ENCODE results near the gene WDR43. TPM values are rescaled to one million over a fixed set of nuclear protein-coding genes. Genes with fewer than 3 reads are reported as not detected.

WDR43 gene
- total RNA-seq, 4 donors from 2014 or later = 25.3 to 43.7 (median 30.4) TPM

DNA sequence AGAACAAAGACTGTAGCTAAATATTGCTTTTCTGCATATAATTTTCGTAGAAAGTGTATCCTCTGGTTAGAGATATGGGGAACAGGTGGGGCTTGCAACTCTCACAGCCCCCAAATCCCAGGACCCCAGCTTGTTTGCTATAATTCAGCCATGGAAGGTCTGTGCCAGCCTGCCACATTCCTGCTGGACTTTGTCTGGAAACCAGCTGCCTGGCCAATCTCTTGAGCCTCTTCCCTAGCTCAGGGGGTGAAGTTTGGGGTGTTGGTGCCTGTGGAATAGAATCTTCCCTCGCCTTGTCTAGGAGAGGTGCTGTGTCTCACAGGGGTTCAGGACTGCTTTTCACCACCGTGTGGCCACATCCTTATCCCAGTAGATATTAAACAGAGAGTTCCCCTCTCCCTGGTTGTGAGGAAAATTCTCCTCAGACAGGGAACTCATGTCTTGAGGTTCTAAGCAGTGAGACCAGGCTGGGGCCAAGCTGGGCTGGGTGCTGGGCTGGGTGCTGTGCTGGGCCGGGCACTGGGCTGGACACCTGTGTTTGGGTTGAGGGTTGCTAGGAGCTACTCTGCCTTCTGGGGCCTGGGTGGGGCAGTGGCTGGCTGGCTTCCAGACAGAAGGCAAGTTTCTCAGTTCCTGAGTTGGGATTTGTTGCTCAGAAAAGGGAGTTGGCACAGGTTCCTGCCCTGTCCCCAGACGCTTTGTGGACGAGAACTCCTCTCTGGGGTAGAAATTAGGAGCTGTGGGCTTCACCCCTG, 98.9 kb downstream of the WDR43 start:
- Histone ChIP-seq H3K27me3 (no peaks in the 10 kb centered on the region), H3K36me3 (no peaks in the 10 kb centered on the region), H3K4me1 (peaks cover 8 to 21% of the 10 kb centered on the region in 2 donors), H3K4me3 (replicated peaks in 1 of 3) (no peak overlapping the region), H3K27ac (no peak overlapping the region), H3K9me3 (no peaks in the 10 kb centered on the region)
- 43 to 55% methylated on average over 6 of the region's 6 CpGs for WGBS, 2 donors
- intact Hi-C loops (cut with DNase I) = no loop called here
- peak; percentile 65 to 67 for DNase-seq
- TF ChIP-seq, protein P1, sequence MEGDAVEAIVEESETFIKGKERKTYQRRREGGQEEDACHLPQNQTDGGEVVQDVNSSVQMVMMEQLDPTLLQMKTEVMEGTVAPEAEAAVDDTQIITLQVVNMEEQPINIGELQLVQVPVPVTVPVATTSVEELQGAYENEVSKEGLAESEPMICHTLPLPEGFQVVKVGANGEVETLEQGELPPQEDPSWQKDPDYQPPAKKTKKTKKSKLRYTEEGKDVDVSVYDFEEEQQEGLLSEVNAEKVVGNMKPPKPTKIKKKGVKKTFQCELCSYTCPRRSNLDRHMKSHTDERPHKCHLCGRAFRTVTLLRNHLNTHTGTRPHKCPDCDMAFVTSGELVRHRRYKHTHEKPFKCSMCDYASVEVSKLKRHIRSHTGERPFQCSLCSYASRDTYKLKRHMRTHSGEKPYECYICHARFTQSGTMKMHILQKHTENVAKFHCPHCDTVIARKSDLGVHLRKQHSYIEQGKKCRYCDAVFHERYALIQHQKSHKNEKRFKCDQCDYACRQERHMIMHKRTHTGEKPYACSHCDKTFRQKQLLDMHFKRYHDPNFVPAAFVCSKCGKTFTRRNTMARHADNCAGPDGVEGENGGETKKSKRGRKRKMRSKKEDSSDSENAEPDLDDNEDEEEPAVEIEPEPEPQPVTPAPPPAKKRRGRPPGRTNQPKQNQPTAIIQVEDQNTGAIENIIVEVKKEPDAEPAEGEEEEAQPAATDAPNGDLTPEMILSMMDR (IDR thresholded peaks at IDR 0.05) = no peak
- no peak for TF ChIP-seq POLR2A (IDR thresholded peaks at IDR 0.05)

DNA sequence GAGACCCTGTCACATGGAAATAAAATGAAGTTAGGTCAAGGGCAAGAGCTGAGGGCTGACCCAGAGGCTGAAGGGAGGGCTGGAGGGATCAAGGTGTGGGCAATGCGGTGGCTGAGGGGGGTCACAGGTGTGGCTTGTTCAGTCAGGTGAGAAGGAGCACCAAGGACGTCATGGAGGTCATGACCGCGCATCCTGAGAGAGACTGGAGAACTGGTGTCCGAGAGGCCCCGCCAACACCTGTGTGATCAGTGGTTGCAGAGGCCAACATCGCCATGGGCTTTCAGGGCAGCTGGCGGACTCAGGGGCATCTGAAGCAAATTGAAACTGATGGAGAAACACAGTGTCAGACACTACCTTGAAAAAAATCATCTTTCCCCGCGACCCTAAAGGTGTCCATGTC, 99.6 kb downstream of the WDR43 start:
- no peaks in the 10 kb centered on the region for H3K27me3 ChIP-seq
- no peaks in the 10 kb centered on the region for H3K36me3 ChIP-seq
- no peak for DNase-seq
- no peaks in the 10 kb centered on the region for H3K9me3 ChIP-seq
- no peak overlapping the region for H3K4me3 ChIP-seq (replicated peaks in 1 of 3)
- H3K4me1 ChIP-seq = peaks cover 8 to 21% of the 10 kb centered on the region in 2 donors
- TF ChIP-seq, protein P1 (IDR thresholded peaks at IDR 0.05) = no peak
- no peak for TF ChIP-seq POLR2A (IDR thresholded peaks at IDR 0.05)
- WGBS, 2 donors = 89 to 94% methylated on average over 10 of the region's 10 CpGs
- intact Hi-C loops (cut with DNase I) = no loop called here
- H3K27ac ChIP-seq = no peak overlapping the region

DNA sequence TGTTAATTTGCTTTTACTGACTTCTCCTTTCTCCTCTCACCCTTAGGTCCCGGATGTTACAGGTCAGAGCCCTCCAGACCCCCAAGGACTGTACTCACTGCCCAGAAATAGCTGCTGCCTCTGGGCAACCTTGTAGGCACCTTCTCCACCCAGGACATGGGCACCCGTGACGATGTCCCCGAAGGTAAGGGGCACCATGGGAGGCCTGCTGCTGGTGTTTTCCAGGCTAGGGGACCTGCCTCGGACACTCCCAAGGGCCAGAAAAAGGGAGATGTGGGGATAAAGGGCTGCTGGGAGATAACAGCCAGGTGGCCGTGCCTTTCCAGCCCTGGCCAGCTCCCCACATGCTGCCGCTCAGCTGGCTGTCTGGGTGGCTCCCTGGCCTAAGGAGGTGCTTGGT, 100.2 kb downstream of the WDR43 start:
- H3K27ac ChIP-seq = no peak overlapping the region
- H3K36me3 ChIP-seq = no peaks in the 10 kb centered on the region
- intact Hi-C loops (cut with DNase I) = no loop called here
- TF ChIP-seq, protein P1 (IDR thresholded peaks at IDR 0.05) = no peak
- TF ChIP-seq POLR2A (IDR thresholded peaks at IDR 0.05) = no peak
- WGBS, 2 donors = 85 to 90% methylated on average over 7 of the region's 7 CpGs
- no peak overlapping the region for H3K4me3 ChIP-seq (replicated peaks in 1 of 3)
- H3K4me1 ChIP-seq = peaks cover 8 to 21% of the 10 kb centered on the region in 2 donors
- DNase-seq = no peak
- no peaks in the 10 kb centered on the region for H3K27me3 ChIP-seq
- no peaks in the 10 kb centered on the region for H3K9me3 ChIP-seq

DNA sequence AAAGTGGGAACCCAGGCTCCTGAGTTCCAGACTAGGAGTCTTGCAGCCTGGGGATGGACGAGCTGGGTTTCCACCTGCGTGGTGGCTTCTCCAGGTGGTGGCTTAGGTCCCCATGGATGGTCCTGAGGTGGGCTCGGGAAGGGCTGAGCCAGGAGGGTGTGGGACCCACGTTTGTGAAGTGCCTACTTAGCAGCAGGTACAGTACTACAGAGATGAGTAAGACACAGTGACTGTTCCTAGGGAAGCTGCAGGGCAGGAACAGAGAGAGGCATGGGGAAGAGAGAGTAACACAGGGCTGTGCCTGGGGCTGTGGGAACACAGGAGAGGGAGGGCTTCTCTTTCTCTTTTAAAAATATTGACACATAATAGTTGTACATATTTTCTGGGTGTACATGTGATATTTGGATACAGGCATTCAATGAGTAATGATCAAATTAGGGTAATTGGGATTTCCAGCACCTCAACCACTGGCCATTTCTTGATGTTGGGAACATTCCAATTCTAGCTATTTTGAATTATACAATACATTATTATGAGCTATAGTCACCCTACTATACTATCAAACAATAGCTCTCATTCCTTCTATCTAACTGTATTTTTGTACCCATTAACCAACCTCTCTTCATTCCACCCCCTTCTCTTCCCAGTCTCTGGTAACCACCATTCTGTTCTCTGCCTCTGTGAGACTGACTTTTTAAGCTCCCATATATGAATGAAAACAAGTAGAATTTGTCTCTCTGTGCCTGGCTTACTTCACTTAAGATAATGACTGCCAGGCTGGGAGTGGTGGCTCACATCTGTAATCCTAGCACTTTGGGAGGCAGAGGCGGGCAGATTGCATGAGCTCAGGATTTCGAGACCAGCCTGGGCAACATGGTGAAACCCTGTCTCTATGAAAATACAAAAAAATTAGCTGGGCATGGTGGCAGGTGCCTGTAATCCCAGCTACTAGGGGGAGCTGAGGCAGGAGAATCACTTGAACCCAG, 101.6 kb downstream of the WDR43 start:
- Histone ChIP-seq H3K9me3 (no peaks in the 10 kb centered on the region), H3K27ac (no peak overlapping the region), H3K4me3 (replicated peaks in 1 of 3) (no peak overlapping the region), H3K27me3 (no peaks in the 10 kb centered on the region), H3K36me3 (no peaks in the 10 kb centered on the region), H3K4me1 (peaks cover 8 to 15% of the 10 kb centered on the region in 2 donors)
- 73 to 82% methylated on average over 6 of the region's 6 CpGs for WGBS, 2 donors
- no peak for TF ChIP-seq POLR2A (IDR thresholded peaks at IDR 0.05)
- TF ChIP-seq, protein P1 (IDR thresholded peaks at IDR 0.05) = no peak
- intact Hi-C loops (cut with DNase I) = no loop called here
- DNase-seq = no peak

All from thyroid gland (tissue), 4 donors.